Testis (tissue), 3 donors: Measurements from ENCODE around the gene LDHAL6A. TPM values are rescaled to one million over a fixed set of nuclear protein-coding genes. Genes with fewer than 3 reads are reported as not detected.

Experiments used
- DNase-seq: peaks from one replicate; pipeline ENCODE4 v3.0.0-alpha.2; 2019
- H3K27ac ChIP-seq, 2 donors: fragments of 200-600 bp; sonication (generic); one replicate each; pipeline ENCODE4 v1.5.1; 2019
- H3K27me3 ChIP-seq: fragments of 200-600 bp; sonication (generic); one replicate; pipeline ENCODE4 v1.5.1; 2019
- H3K36me3 ChIP-seq: fragments of 200-600 bp; sonication (generic); one replicate; pipeline ENCODE4 v1.5.1; 2017; ENCODE audit warnings: low read depth; ENCODE audit errors: missing control alignments
- H3K4me1 ChIP-seq: fragments of 200-600 bp; sonication (generic); one replicate; pipeline ENCODE4 v1.5.1; 2019
- H3K4me3 ChIP-seq, 2 donors: fragments of 200-600 bp; sonication (generic); one replicate each; pipeline ENCODE4 v1.5.1; 2017 to 2019
- H3K9me3 ChIP-seq: fragments of 200-600 bp; sonication (generic); one replicate; pipeline ENCODE4 v1.5.1; 2017
- POLR2A ChIP-seq: fragments of 450-650 bp; IDR thresholded peaks from one replicate; pipeline ENCODE4 v1.6.1; 2017; ENCODE audit warnings: antibody characterized with exemption, mild to moderate bottlenecking, moderate library complexity
- WGBS, 2 donors: methylation state at CpG; one replicate each; pipeline ENCODE4 v1.1.5; 2018; 5-methylcytosine and 5-hydroxymethylcytosine counted together
- intact Hi-C: fragments of 100-400 bp; cut with DNase I; formaldehyde crosslinking; loops from one replicate; pipeline ENCODE4 v1.15.1; 2023; ENCODE audit warnings: low total_unique reads
- polyA plus RNA-seq: library from polyadenylated mRNA; stranded (reverse); fragments of 350-450 nt; fragmentation: Illumina TruSeq; extraction: RNeasy Lipid Tissue Mini Kit (QIAGEN cat#74804); gene quantifications from one replicate; pipeline ENCODE4 v1.2.3, GENCODE V29; 2014; ENCODE audit warnings: low read depth, low replicate concordance; ENCODE audit not compliant: insufficient read depth
- total RNA-seq, 2 donors: library from RNA; depleted of rRNA; stranded (reverse); fragments of >200 nt; gene quantifications; one replicate each; pipeline ENCODE4 v1.2.3, GENCODE V29; 2016
- TF ChIP-seq, protein P1 (sequence below), 3 experiments: fragments of 450-650 bp in 2 of 3; fragments of 200-600 bp in 1 of 3; sonication (generic) in 1 of 3; IDR thresholded peaks; one replicate each; pipeline ENCODE4 v1.5.1; 2016 to 2019; ENCODE audit warnings: antibody characterized with exemption in 3 of 3, mild to moderate bottlenecking in 2 of 3, moderate library complexity in 1 of 3

Gene LDHAL6A
- total and polyA plus RNA-seq, 3 donors from 2014 or later: 2.4 to 13.0 (median 4.7) TPM

DNA sequence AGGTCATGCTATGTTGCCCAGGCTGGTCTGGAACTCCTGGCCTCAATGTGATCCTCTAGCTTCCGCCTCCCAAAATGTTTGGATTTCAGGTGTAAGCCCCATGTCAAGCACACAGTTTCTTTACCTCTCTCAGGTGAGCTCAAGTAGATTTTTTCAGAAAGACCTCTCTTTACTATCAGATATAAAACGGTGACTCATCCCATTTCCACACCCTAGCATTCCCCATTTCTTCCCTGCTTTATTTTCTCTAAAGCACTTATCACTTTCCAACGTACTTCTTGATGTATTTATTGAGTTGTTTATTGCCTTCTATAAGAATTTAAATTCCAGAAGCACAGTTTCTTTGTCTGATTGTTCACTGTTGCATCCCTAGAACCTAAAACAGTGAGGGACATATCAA is 67.4 kb downstream of the LDHAL6A start:
- Histone ChIP-seq H3K4me3 (no peak overlapping the region), H3K9me3 (no peaks in the 10 kb centered on the region), H3K27ac (no peak overlapping the region), H3K27me3 (no peaks in the 10 kb centered on the region), H3K36me3 (no peaks in the 10 kb centered on the region), H3K4me1 (peaks cover 5% of the 10 kb centered on the region)
- TF ChIP-seq POLR2A: no peak
- TF ChIP-seq, protein P1, sequence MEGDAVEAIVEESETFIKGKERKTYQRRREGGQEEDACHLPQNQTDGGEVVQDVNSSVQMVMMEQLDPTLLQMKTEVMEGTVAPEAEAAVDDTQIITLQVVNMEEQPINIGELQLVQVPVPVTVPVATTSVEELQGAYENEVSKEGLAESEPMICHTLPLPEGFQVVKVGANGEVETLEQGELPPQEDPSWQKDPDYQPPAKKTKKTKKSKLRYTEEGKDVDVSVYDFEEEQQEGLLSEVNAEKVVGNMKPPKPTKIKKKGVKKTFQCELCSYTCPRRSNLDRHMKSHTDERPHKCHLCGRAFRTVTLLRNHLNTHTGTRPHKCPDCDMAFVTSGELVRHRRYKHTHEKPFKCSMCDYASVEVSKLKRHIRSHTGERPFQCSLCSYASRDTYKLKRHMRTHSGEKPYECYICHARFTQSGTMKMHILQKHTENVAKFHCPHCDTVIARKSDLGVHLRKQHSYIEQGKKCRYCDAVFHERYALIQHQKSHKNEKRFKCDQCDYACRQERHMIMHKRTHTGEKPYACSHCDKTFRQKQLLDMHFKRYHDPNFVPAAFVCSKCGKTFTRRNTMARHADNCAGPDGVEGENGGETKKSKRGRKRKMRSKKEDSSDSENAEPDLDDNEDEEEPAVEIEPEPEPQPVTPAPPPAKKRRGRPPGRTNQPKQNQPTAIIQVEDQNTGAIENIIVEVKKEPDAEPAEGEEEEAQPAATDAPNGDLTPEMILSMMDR (IDR thresholded peaks at IDR 0.05): no peak
- WGBS, 2 donors: 80 to 86% methylated on average over 3 of the region's 3 CpGs
- intact Hi-C loops: no loop called here
- DNase-seq: no peak

DNA sequence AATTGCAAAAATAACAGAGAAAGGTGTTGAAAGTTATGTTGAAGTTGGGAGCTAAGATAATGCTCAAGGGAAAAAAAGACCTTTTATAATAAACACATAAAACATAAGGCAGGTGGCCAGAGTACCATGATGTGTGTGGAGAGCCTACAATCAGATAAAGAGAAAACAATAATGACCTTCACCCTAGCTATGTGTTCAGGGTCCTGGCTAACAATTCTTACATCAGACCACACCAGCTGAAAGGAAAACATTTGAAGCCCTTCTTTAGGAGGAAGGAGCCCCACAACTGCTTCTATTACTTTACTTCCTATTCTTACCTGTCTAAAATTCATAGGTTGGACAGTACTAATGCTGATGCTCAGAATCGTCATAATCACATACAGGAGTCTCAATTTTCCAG is 68.6 kb downstream of the LDHAL6A start:
- 65 to 83% methylated on average over 1 of the region's 1 CpG for WGBS, 2 donors
- no peaks in the 10 kb centered on the region for H3K9me3 ChIP-seq
- no peaks in the 10 kb centered on the region for H3K36me3 ChIP-seq
- DNase-seq: no peak
- H3K4me3 ChIP-seq: no peak overlapping the region
- TF ChIP-seq POLR2A: no peak
- TF ChIP-seq, protein P1 (IDR thresholded peaks at IDR 0.05): no peak
- intact Hi-C loops: no loop called here
- no peak overlapping the region for H3K27ac ChIP-seq
- H3K27me3 ChIP-seq: no peaks in the 10 kb centered on the region
- peaks cover 5% of the 10 kb centered on the region for H3K4me1 ChIP-seq

DNA sequence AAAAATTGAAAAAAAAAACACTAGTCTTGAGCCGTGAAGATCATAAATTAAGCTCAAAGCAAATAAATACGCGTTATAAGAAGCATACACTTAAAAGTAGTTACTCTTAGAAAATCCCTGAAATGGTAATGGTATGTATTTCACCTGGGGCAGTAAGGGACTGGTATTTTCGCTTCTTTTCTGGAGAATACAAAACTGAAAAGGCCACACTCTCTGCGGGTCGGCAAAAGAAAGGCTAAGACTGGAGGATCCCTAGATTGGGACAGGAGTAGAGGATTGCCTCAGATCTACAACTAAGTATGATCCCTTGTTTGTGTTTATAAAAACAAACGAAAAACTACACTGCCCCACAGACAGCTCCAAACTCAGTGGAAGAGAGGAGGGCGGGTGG is 70.5 kb downstream of the LDHAL6A start:
- Histone ChIP-seq H3K27me3 (no peaks in the 10 kb centered on the region), H3K9me3 (no peaks in the 10 kb centered on the region), H3K36me3 (no peaks in the 10 kb centered on the region), H3K4me1 (peaks cover 5% of the 10 kb centered on the region), H3K4me3 (peak overlapping the region; percentile 90 to 94), H3K27ac (peak overlapping the region; percentile 91 to 94)
- no peak for DNase-seq
- TF ChIP-seq, protein P1 (IDR thresholded peaks at IDR 0.05): no peak
- no peak for TF ChIP-seq POLR2A
- WGBS, 2 donors: 0 to 1% methylated on average over 8 of the region's 8 CpGs
- intact Hi-C loops: no loop called here

DNA sequence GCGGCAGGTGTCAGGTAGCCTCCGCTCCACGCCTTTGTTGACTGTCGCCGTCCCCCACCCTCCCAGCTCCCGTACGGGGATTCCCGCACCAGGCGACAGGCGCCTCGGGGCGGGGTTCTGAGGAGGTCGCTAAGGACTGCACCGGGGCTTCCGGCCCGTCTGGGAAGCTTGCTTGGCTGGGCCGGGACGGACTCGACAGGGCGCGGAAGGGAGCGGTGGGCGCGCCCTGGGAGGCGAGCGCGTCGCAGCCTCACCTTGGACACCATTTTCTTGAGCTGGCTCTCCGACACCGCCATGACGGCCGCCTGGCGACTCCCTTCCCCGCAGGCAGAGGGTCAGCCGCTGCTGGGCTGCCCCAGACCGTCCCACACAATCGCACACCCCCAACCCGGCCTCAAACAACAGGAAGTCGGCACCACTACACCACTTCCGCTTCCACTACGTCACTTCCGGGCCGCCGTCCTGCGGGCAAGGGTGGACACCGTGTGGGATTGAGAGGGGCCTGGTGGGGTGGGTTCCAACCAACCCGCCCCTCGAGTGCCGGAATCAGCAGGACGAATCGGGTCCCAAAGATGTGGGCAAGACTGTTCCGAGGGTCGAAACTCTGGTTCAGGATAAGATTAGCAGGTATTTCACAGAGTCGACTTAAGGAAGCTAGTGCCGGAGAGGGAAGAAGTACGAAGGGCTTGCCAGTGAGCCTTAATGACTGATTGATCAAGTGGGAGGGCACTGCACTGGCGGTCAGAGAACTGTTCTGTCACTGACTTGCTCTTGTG is 71.1 kb downstream of the LDHAL6A start, which contains the start of gene TSG101:
Gene TSG101, minus strand, starts transcription at position 422 of the 776 bp plus-strand sequence. Its CDS starts 126 bp downstream, at position 296.
- Histone ChIP-seq H3K4me1 (peaks cover 5% of the 10 kb centered on the region), H3K27me3 (no peaks in the 10 kb centered on the region), H3K36me3 (no peaks in the 10 kb centered on the region), H3K27ac (peak within 1 kb of the TSS; percentile 91 to 94), H3K4me3 (peak within 1 kb of the TSS; percentile 90 to 94), H3K9me3 (no peaks in the 10 kb centered on the region)
- 0% methylated on average over 33 to 57 of the region's 57 CpGs for WGBS, 2 donors
- peak; percentile 97 for DNase-seq
- intact Hi-C loops: no loop called here
- peak; percentile 64 for TF ChIP-seq POLR2A
- TF ChIP-seq, protein P1 (IDR thresholded peaks at IDR 0.05): no peak
